Astrocyte (in vitro differentiated cells and primary cell): ENCODE results near the gene MANEA.

Experiments used
- EZH2 ChIP-seq: IDR thresholded peaks from 2 replicates; pipeline ENCODE4 v1.6.1; 2012; ENCODE audit warnings: mild to moderate bottlenecking, low read length, inconsistent platforms; ENCODE audit not compliant: insufficient read depth
- TF ChIP-seq, protein P1 (sequence below): IDR thresholded peaks from 2 replicates; pipeline ENCODE4 v1.5.1; 2011; ENCODE audit warnings: low read depth, mild to moderate bottlenecking, inconsistent platforms, low read length, moderate library complexity; ENCODE audit not compliant: insufficient read depth

DNA sequence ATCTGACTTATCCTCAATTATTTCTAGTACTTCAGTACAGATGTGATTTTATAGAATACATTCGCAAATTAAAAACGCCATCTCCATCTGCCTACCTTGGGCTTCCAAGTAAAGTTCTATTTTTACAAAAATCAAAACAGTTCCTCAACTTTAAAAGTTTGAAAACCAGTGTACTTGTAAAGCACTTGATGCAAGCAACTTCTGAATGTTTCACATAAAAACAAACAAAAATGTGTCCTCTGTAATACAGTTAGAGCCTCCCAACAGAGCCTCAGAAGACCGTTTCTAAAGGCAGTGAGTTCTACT is 384 bp upstream of the MANEA start:
- TF ChIP-seq, protein P1, sequence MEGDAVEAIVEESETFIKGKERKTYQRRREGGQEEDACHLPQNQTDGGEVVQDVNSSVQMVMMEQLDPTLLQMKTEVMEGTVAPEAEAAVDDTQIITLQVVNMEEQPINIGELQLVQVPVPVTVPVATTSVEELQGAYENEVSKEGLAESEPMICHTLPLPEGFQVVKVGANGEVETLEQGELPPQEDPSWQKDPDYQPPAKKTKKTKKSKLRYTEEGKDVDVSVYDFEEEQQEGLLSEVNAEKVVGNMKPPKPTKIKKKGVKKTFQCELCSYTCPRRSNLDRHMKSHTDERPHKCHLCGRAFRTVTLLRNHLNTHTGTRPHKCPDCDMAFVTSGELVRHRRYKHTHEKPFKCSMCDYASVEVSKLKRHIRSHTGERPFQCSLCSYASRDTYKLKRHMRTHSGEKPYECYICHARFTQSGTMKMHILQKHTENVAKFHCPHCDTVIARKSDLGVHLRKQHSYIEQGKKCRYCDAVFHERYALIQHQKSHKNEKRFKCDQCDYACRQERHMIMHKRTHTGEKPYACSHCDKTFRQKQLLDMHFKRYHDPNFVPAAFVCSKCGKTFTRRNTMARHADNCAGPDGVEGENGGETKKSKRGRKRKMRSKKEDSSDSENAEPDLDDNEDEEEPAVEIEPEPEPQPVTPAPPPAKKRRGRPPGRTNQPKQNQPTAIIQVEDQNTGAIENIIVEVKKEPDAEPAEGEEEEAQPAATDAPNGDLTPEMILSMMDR = no peak
- no peak for TF ChIP-seq EZH2
